Measurements from ENCODE around the gene DACH1. TPM values are rescaled to one million over a fixed set of nuclear protein-coding genes. Genes with fewer than 3 reads are reported as not detected.
"Not testable (repeated sequence)": the region's sequence is repeated elsewhere in the genome, so short reads cannot be mapped to it uniquely, and the experiment has no call there.

DACH1 gene
- total RNA-seq, 2 experiments from 2014 or later = not detected

- DNase-seq = no peak
- H3K27me3 Mint-ChIP-seq = no peaks in the 10 kb centered on the region
- no peak overlapping the region for H3K4me3 Mint-ChIP-seq
- ChIA-PET POLR2A (no interaction called here), CTCF (no interaction called here)
- no peaks in the 10 kb centered on the region for H3K4me1 Mint-ChIP-seq
- no peaks in the 10 kb centered on the region for H3K36me3 Mint-ChIP-seq (ENCODE audit: low read depth)
- no peaks in the 10 kb centered on the region for H3K9me3 Mint-ChIP-seq
- no peak overlapping the region for H3K27ac Mint-ChIP-seq
Observed at GRCh38 chr13:71801781-71802180, 65.2 kb downstream of the DACH1 start.

GRCh38 chr13:71801165-71801760 lies 65.7 kb downstream of the DACH1 start:
- H3K4me1 Mint-ChIP-seq = no peaks in the 10 kb centered on the region
- DNase-seq = no peak
- H3K27me3 Mint-ChIP-seq = no peaks in the 10 kb centered on the region
- H3K27ac Mint-ChIP-seq = no peak overlapping the region
- no peaks in the 10 kb centered on the region for H3K9me3 Mint-ChIP-seq
- no peaks in the 10 kb centered on the region for H3K36me3 Mint-ChIP-seq (ENCODE audit: low read depth)
- POLR2A ChIA-PET = no interaction called here
- CTCF ChIA-PET = no interaction called here
- H3K4me3 Mint-ChIP-seq = no peak overlapping the region

- no peak overlapping the region for H3K27ac Mint-ChIP-seq
- H3K4me1 Mint-ChIP-seq = no peaks in the 10 kb centered on the region
- ChIA-PET CTCF (no interaction called here), POLR2A (no interaction called here)
- H3K4me3 Mint-ChIP-seq = no peak overlapping the region
- DNase-seq = no peak
- no peaks in the 10 kb centered on the region for H3K36me3 Mint-ChIP-seq (ENCODE audit: low read depth)
- H3K27me3 Mint-ChIP-seq = no peaks in the 10 kb centered on the region
- H3K9me3 Mint-ChIP-seq = no peaks in the 10 kb centered on the region
Observed at GRCh38 chr13:71799324-71799723, 67.7 kb downstream of the DACH1 start.

GRCh38 chr13:71798707-71799106 lies 68.3 kb downstream of the DACH1 start:
- H3K4me1 Mint-ChIP-seq = no peaks in the 10 kb centered on the region
- no peak overlapping the region for H3K27ac Mint-ChIP-seq
- no peak for DNase-seq
- no peaks in the 10 kb centered on the region for H3K36me3 Mint-ChIP-seq (ENCODE audit: low read depth)
- POLR2A ChIA-PET = no interaction called here
- H3K9me3 Mint-ChIP-seq = no peaks in the 10 kb centered on the region
- CTCF ChIA-PET = no interaction called here
- no peak overlapping the region for H3K4me3 Mint-ChIP-seq
- no peaks in the 10 kb centered on the region for H3K27me3 Mint-ChIP-seq

- H3K9me3 Mint-ChIP-seq = no peaks in the 10 kb centered on the region
- POLR2A ChIA-PET = no interaction called here
- no peaks in the 10 kb centered on the region for H3K27me3 Mint-ChIP-seq
Observed at GRCh38 chr13:71797517-71797916, 69.5 kb downstream of the DACH1 start.

GRCh38 chr13:71789693-71790329 lies 77.2 kb downstream of the DACH1 start:
- POLR2A ChIA-PET = no interaction called here
- CTCF ChIA-PET = interaction anchor here (0.6 kb wide), 1 partner anchor 173 kb away, joined by 3 read pairs; no protein-coding TSS in a partner anchor

More at GRCh38 chr13:71797517-71797916, 69.5 kb downstream of the DACH1 start:
- CTCF ChIA-PET = no interaction called here
- Mint-ChIP-seq H3K4me3 (no peak overlapping the region), H3K4me1 (no peaks in the 10 kb centered on the region), H3K27ac (no peak overlapping the region), H3K36me3 (ENCODE audit: low read depth) (no peaks in the 10 kb centered on the region)
- no peak for DNase-seq

GRCh38 chr13:71789037-71789436 lies 78.0 kb downstream of the DACH1 start:
- CTCF ChIA-PET = no interaction called here
- Mint-ChIP-seq H3K4me3 (no peak overlapping the region), H3K27ac (no peak overlapping the region), H3K27me3 (no peaks in the 10 kb centered on the region), H3K36me3 (ENCODE audit: low read depth) (no peaks in the 10 kb centered on the region), H3K9me3 (no peaks in the 10 kb centered on the region), H3K4me1 (no peaks in the 10 kb centered on the region)
- POLR2A ChIA-PET = no interaction called here
- DNase-seq = no peak

More at GRCh38 chr13:71789693-71790329, 77.2 kb downstream of the DACH1 start:
- Mint-ChIP-seq H3K36me3 (ENCODE audit: low read depth) (no peaks in the 10 kb centered on the region), H3K27ac (no peak overlapping the region), H3K27me3 (no peaks in the 10 kb centered on the region), H3K9me3 (no peaks in the 10 kb centered on the region), H3K4me1 (no peaks in the 10 kb centered on the region), H3K4me3 (no peak overlapping the region)
- no peak for DNase-seq

- no peak overlapping the region for H3K4me3 Mint-ChIP-seq
- no peaks in the 10 kb centered on the region for H3K27me3 Mint-ChIP-seq
- no peaks in the 10 kb centered on the region for H3K36me3 Mint-ChIP-seq (ENCODE audit: low read depth)
- DNase-seq = no peak
- ChIA-PET POLR2A (no interaction called here), CTCF (no interaction called here)
- no peaks in the 10 kb centered on the region for H3K4me1 Mint-ChIP-seq
- H3K9me3 Mint-ChIP-seq = no peaks in the 10 kb centered on the region
- H3K27ac Mint-ChIP-seq = no peak overlapping the region
Observed at GRCh38 chr13:71787414-71787813, 79.6 kb downstream of the DACH1 start.

GRCh38 chr13:71786875-71787274 lies 80.1 kb downstream of the DACH1 start:
- no peaks in the 10 kb centered on the region for H3K36me3 Mint-ChIP-seq (ENCODE audit: low read depth)
- DNase-seq = no peak
- H3K27me3 Mint-ChIP-seq = no peaks in the 10 kb centered on the region
- no peaks in the 10 kb centered on the region for H3K9me3 Mint-ChIP-seq
- no peaks in the 10 kb centered on the region for H3K4me1 Mint-ChIP-seq
- POLR2A ChIA-PET = no interaction called here
- CTCF ChIA-PET = no interaction called here
- no peak overlapping the region for H3K4me3 Mint-ChIP-seq
- no peak overlapping the region for H3K27ac Mint-ChIP-seq

- Mint-ChIP-seq H3K27me3 (no peaks in the 10 kb centered on the region), H3K36me3 (ENCODE audit: low read depth) (no peaks in the 10 kb centered on the region), H3K4me1 (no peaks in the 10 kb centered on the region), H3K4me3 (no peak overlapping the region), H3K9me3 (no peaks in the 10 kb centered on the region), H3K27ac (no peak overlapping the region)
- CTCF ChIA-PET = no interaction called here
- POLR2A ChIA-PET = no interaction called here
- DNase-seq = no peak
Observed at GRCh38 chr13:71785361-71785760, 81.6 kb downstream of the DACH1 start.

- DNase-seq = no peak
- no peaks in the 10 kb centered on the region for H3K9me3 Mint-ChIP-seq
- POLR2A ChIA-PET = no interaction called here
- no peak overlapping the region for H3K4me3 Mint-ChIP-seq
- H3K27ac Mint-ChIP-seq = no peak overlapping the region
- H3K36me3 Mint-ChIP-seq (ENCODE audit: low read depth) = no peaks in the 10 kb centered on the region
- CTCF ChIA-PET = interaction anchor here (0.7 kb wide), 1 partner anchor 316 kb away, joined by 3 read pairs; no protein-coding TSS in a partner anchor
- no peaks in the 10 kb centered on the region for H3K27me3 Mint-ChIP-seq
- H3K4me1 Mint-ChIP-seq = no peaks in the 10 kb centered on the region
Observed at GRCh38 chr13:71780546-71780945, 86.5 kb downstream of the DACH1 start.

- H3K9me3 Mint-ChIP-seq; POLR2A ChIA-PET; H3K27me3 Mint-ChIP-seq; DNase-seq; CTCF ChIA-PET; H3K4me3 Mint-ChIP-seq; H3K27ac Mint-ChIP-seq; H3K4me1 Mint-ChIP-seq; H3K36me3 Mint-ChIP-seq (ENCODE audit: low read depth): not testable (repeated sequence)
Observed at GRCh38 chr13:71778998-71779397, 88.0 kb downstream of the DACH1 start.

GRCh38 chr13:71775966-71776365 lies 91.0 kb downstream of the DACH1 start:
- Mint-ChIP-seq H3K27ac (no peak overlapping the region), H3K4me1 (no peaks in the 10 kb centered on the region), H3K36me3 (ENCODE audit: low read depth) (no peaks in the 10 kb centered on the region), H3K4me3 (no peak overlapping the region), H3K27me3 (no peaks in the 10 kb centered on the region), H3K9me3 (no peaks in the 10 kb centered on the region)
- CTCF ChIA-PET = no interaction called here
- POLR2A ChIA-PET = no interaction called here
- no peak for DNase-seq

GRCh38 chr13:71774863-71775262 lies 92.1 kb downstream of the DACH1 start:
- no peak for DNase-seq
- Mint-ChIP-seq H3K27ac (no peak overlapping the region), H3K4me3 (no peak overlapping the region), H3K27me3 (no peaks in the 10 kb centered on the region), H3K9me3 (no peaks in the 10 kb centered on the region), H3K36me3 (ENCODE audit: low read depth) (no peaks in the 10 kb centered on the region), H3K4me1 (no peaks in the 10 kb centered on the region)
- ChIA-PET POLR2A (no interaction called here), CTCF (no interaction called here)
